CD4-positive, CD25-positive, alpha-beta regulatory T cell (primary cell): ENCODE data around the gene CARD6. TPM values are rescaled to one million over a fixed set of nuclear protein-coding genes. Genes with fewer than 3 reads are reported as not detected.

Experiments used
- ATAC-seq, 2 donors: fragments of 150-1000 bp; cut with Tn5 transposase; one replicate each; pipeline ENCODE4 v1.10.0; 2021; ENCODE audit warnings: low read depth in 2 of 2, moderate number of reproducible peaks in 2 of 2, moderate library complexity in 1 of 2
- DNase-seq, 3 donors: peaks; one replicate each; pipeline versions ENCODE4 v3.0.0 to v3.0.0-alpha.2; 2012 to 2022; ENCODE audit warnings: mixed read lengths in 1 of 3
- H3K27ac ChIP-seq: one replicate; pipeline ENCODE4 v1.7.0; 2013; ENCODE audit warnings: mild to moderate bottlenecking, low read length; ENCODE audit not compliant: insufficient read depth, poor library complexity, severe bottlenecking
- H3K27me3 ChIP-seq: one replicate; pipeline ENCODE4 v1.7.0; 2013; ENCODE audit warnings: low read length; ENCODE audit not compliant: control insufficient read depth, insufficient read depth
- H3K36me3 ChIP-seq: one replicate; pipeline ENCODE4 v1.7.0; 2013; ENCODE audit warnings: mild to moderate bottlenecking, low read length, moderate library complexity; ENCODE audit not compliant: control insufficient read depth, insufficient read depth
- H3K4me1 ChIP-seq: 2 replicates; pipeline ENCODE4 v1.7.0; 2013; ENCODE audit warnings: mild to moderate bottlenecking, low read length; ENCODE audit not compliant: insufficient read depth, control insufficient read depth, poor library complexity, severe bottlenecking
- H3K4me3 ChIP-seq: one replicate; pipeline ENCODE4 v1.7.0; 2013; ENCODE audit warnings: low read depth, mild to moderate bottlenecking, low read length, moderate library complexity
- H3K9me3 ChIP-seq, 2 experiments: 1 replicate in 1 of 2; 2 replicates in 1 of 2; pipeline ENCODE4 v1.7.0; 2013; ENCODE audit warnings: low read length in 2 of 2, mild to moderate bottlenecking in 1 of 2, moderate library complexity in 1 of 2; ENCODE audit not compliant: control insufficient read depth in 2 of 2
- H3K27ac Mint-ChIP-seq, 3 donors: one replicate each; pipeline ENCODE4 v1.8.0; 2020 to 2022; ENCODE audit warnings: mild to moderate bottlenecking in 3 of 3, mixed read lengths in 3 of 3, moderate library complexity in 2 of 3
- H3K27me3 Mint-ChIP-seq: one replicate; pipeline ENCODE4 v1.8.0; 2022; ENCODE audit warnings: mild to moderate bottlenecking, mixed read lengths
- H3K36me3 Mint-ChIP-seq: one replicate; pipeline ENCODE4 v1.8.0; 2020; ENCODE audit warnings: mixed read lengths
- H3K4me1 Mint-ChIP-seq, 4 donors: one replicate each; pipeline ENCODE4 v1.8.0; 2020 to 2022; ENCODE audit warnings: mixed read lengths in 4 of 4, mild to moderate bottlenecking in 1 of 4
- H3K4me3 Mint-ChIP-seq, 4 donors: one replicate each; pipeline ENCODE4 v1.8.0; 2020 to 2022; ENCODE audit warnings: mild to moderate bottlenecking in 4 of 4, mixed read lengths in 4 of 4, moderate library complexity in 3 of 4
- H3K9me3 Mint-ChIP-seq, 7 donors: one replicate each; pipeline ENCODE4 v1.8.0; 2020 to 2022; ENCODE audit warnings: mixed read lengths in 7 of 7, mild to moderate bottlenecking in 3 of 7, moderate library complexity in 2 of 7
- polyA plus RNA-seq, 4 donors: library from polyadenylated mRNA; unstranded; fragments of 300-500 nt; fragmentation: Illumina TruSeq; gene quantifications; one replicate each; pipeline ENCODE4 v1.2.3, GENCODE V29; 2021
- total RNA-seq: library from RNA; stranded (reverse); gene quantifications from one replicate; pipeline ENCODE4 v1.2.3, GENCODE V29; 2022

CARD6 gene
- total and polyA plus RNA-seq, 5 donors from 2014 or later = 2.8 to 5.8 (median 4.7) TPM

DNA sequence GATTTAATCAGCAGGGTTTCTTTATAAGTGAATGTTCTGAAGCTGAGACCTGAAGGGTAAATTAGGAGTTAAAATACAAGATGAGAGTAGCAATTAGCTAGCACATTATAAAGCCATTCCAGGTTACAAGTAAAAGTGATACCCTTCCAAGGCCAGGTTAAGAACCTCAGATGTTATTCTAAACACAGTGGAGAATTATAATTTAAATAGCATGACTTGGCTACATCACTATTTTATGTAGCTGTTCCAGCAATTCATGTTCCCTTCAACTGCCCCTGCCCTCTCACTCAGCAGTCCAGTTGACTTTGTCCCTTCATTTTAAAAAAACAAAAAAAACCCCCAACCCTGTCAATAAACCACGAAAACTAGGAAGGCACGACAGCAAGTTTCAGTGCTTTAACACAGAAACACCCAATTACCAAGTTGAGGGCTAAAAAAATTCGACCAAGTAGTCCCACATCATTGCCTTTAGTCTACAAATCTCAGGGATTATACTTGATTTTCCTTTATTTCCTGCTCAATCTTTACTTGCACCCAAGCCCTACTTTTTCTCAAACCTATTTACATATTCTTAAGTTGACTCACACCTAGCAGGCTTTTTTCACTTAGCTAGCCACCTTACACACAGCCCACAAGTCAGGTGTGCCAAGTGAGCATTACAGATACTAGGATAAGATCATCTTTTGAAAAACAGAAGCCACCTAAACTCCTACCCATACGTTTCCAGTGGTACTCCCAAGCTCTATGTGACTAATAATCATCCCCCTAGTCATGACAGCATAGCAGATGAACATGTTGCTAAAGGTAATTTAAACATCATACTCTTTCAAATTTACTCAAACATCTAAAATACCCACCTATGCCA is 9.6 kb upstream of the CARD6 start:
- H3K36me3 Mint-ChIP-seq = peaks cover 70% of the 10 kb centered on the region
- H3K4me1 Mint-ChIP-seq = peaks cover 35 to 66% (median 54%) of the 10 kb centered on the region in 4 donors
- Histone ChIP-seq H3K27ac (peak overlapping the region; percentile 35), H3K27me3 (no peaks in the 10 kb centered on the region), H3K9me3 (no peaks in the 10 kb centered on the region), H3K4me1 (peaks cover 30% of the 10 kb centered on the region), H3K4me3 (no peak overlapping the region), H3K36me3 (peaks cover 70% of the 10 kb centered on the region)
- H3K4me3 Mint-ChIP-seq = peak overlapping the region in 1 of 4 donors; percentile 93
- ATAC-seq (no peak), DNase-seq (peak in 1 of 3 donors; percentile 33)
- peaks cover 5% of the 10 kb centered on the region for H3K27me3 Mint-ChIP-seq
- H3K9me3 Mint-ChIP-seq = no peaks in the 10 kb centered on the region
- H3K27ac Mint-ChIP-seq = peak overlapping the region; percentile 2 to 99 (median 61)

GRCh38 chr5:40832345-40832744 is 8.8 kb upstream of the CARD6 start:
- peak overlapping the region; percentile 95 for H3K27ac ChIP-seq
- no peak for DNase-seq
- H3K27me3 ChIP-seq = no peaks in the 10 kb centered on the region
- Mint-ChIP-seq H3K4me3 (peak overlapping the region; percentile 93 to 99 (median 96)), H3K9me3 (no peaks in the 10 kb centered on the region), H3K4me1 (peaks cover 35 to 71% (median 56%) of the 10 kb centered on the region in 4 donors), H3K27ac (peak overlapping the region; percentile 57 to 99 (median 99)), H3K36me3 (peaks cover 66% of the 10 kb centered on the region), H3K27me3 (peaks cover 5% of the 10 kb centered on the region)
- peaks cover 30% of the 10 kb centered on the region for H3K4me1 ChIP-seq
- no peaks in the 10 kb centered on the region for H3K9me3 ChIP-seq
- H3K4me3 ChIP-seq = peak overlapping the region; percentile 90
- ATAC-seq = no peak
- H3K36me3 ChIP-seq = peaks cover 63% of the 10 kb centered on the region

DNA sequence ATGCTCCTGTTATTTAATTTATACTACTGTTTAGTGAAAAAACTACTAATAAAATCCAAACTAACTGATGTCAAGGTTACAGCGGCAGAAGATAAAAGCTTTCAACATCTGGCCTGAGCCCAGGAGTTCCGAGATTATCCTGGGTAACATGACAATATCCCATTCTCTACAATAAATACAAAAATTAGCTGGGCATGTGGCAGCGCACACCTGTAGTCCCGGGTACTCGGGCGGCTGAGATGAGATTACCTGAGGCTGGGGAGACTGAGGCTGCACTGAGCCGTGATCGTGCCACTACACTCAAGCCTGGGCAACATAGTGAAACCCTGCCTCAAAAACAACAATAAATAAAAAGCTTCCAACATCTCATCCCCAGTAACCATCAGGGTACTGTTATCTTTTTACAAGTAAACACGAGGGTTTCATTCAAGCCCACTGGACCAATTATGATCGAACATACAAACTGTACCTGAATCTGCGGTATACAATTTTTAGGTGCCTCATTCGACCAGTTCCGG is 7.4 kb upstream of the CARD6 start:
- ATAC-seq (no peak), DNase-seq (no peak)
- H3K27ac Mint-ChIP-seq = peak overlapping the region; percentile 96 to 99 (median 99)
- Histone ChIP-seq H3K4me3 (peak overlapping the region; percentile 90), H3K27ac (peak overlapping the region; percentile 95), H3K4me1 (peaks cover 36% of the 10 kb centered on the region), H3K36me3 (peaks cover 48% of the 10 kb centered on the region), H3K9me3 (no peaks in the 10 kb centered on the region), H3K27me3 (no peaks in the 10 kb centered on the region)
- H3K4me3 Mint-ChIP-seq = peak overlapping the region; percentile 93 to 99 (median 96)
- H3K36me3 Mint-ChIP-seq = peaks cover 52% of the 10 kb centered on the region
- H3K4me1 Mint-ChIP-seq = peaks cover 32 to 72% (median 54%) of the 10 kb centered on the region in 4 donors
- H3K27me3 Mint-ChIP-seq = peaks cover 10% of the 10 kb centered on the region
- H3K9me3 Mint-ChIP-seq = no peaks in the 10 kb centered on the region

DNA sequence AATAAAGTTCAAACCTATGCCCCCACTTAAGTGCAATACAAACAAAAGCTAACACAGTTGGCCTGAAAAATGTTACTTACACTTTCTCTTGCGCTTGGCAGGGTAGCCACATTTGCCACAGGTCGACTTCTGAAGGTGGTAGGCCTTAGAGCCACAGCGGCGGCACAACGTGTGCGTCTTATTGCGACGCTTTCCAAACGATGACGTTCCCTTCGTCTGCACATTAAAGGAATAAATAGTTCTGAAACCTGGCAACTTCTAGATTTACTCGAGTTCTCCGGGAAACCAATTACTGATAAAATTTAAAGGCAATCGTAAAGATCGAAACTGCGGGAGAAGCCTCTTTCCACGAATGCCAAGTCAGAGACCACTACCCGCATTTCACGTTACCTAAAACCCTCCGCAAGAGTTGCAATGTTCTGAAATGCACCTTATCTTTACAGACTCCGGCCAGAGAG is 6.7 kb upstream of the CARD6 start:
- peaks cover 27 to 66% (median 49%) of the 10 kb centered on the region in 4 donors for H3K4me1 Mint-ChIP-seq
- Histone ChIP-seq H3K4me3 (peak overlapping the region; percentile 90), H3K27me3 (no peaks in the 10 kb centered on the region), H3K9me3 (no peaks in the 10 kb centered on the region), H3K4me1 (peaks cover 36% of the 10 kb centered on the region), H3K36me3 (peaks cover 42% of the 10 kb centered on the region), H3K27ac (peak overlapping the region; percentile 95)
- DNase-seq (peak; percentile 45 to 80 (median 70)), ATAC-seq (peak; percentile 11 to 16)
- no peaks in the 10 kb centered on the region for H3K9me3 Mint-ChIP-seq
- H3K4me3 Mint-ChIP-seq = peak overlapping the region; percentile 93 to 99 (median 96)
- peaks cover 45% of the 10 kb centered on the region for H3K36me3 Mint-ChIP-seq
- H3K27me3 Mint-ChIP-seq = peaks cover 10% of the 10 kb centered on the region
- H3K27ac Mint-ChIP-seq = peak overlapping the region; percentile 96 to 99 (median 99)

DNA sequence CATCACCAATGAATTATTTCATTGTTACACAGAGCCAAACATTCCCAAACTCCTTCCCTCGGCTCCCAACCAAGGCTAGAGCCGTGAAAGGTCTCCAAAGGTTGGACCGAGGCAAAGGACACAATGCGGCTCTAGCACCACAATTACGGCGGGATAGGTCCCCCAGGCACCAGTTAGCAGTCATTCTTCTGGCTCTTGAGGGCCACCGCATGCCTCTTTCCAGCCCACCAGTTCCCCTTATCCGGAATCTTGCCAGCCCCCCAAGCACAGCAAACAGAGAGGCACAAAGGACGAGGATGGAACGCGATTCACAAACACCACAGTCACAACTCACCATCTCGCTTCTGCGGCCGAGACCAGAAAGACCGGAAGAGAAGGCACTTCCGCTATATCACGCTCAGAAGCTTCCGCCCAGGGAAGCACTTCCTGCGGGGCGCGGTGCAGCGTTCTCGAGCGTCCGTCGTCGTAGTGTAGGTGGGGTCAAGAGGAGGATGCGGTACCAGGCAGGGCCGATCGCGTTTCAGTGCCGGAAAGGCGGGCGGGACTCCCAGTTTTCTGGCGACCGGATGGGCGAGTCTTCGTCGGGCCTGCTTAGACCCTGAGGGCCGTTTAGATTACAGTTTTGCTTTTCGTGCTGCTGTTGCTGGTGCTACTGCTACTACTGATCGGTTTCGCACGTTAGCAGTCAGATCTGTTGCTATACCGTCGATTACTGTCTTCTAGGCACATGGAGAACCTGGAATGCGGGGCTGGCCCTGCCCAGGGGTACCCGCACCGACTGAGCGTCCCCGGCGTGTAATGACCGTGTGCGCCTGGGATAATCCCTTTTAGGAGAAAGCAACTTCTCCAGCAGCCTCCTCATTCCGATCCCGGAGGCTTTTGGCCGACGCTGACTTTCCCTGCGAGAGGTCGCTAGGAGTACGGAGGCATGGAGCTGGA is 6.0 kb upstream of the CARD6 start, which contains the start of gene RPL37:
Gene RPL37, minus strand, starts transcription at position 374 of the 939 bp plus-strand sequence. Its CDS starts 37 bp downstream, at position 337.
- peak within 1 kb of the TSS; percentile 93 to 99 (median 96) for H3K4me3 Mint-ChIP-seq
- no peaks in the 10 kb centered on the region for H3K9me3 Mint-ChIP-seq
- no peaks in the 10 kb centered on the region for H3K9me3 ChIP-seq
- ATAC-seq (peak; percentile 98 to 99), DNase-seq (peak; percentile 86 to 98 (median 90))
- peak within 1 kb of the TSS; percentile 90 for H3K4me3 ChIP-seq
- H3K27ac Mint-ChIP-seq = peak within 1 kb of the TSS; percentile 96 to 99 (median 99)
- H3K27me3 Mint-ChIP-seq = peaks cover 13% of the 10 kb centered on the region
- no peaks in the 10 kb centered on the region for H3K27me3 ChIP-seq
- peaks cover 35% of the 10 kb centered on the region for H3K36me3 ChIP-seq
- H3K4me1 ChIP-seq = peaks cover 36% of the 10 kb centered on the region
- H3K4me1 Mint-ChIP-seq = peaks cover 29 to 65% (median 47%) of the 10 kb centered on the region in 4 donors
- peak within 1 kb of the TSS; percentile 95 for H3K27ac ChIP-seq
- peaks cover 39% of the 10 kb centered on the region for H3K36me3 Mint-ChIP-seq

DNA sequence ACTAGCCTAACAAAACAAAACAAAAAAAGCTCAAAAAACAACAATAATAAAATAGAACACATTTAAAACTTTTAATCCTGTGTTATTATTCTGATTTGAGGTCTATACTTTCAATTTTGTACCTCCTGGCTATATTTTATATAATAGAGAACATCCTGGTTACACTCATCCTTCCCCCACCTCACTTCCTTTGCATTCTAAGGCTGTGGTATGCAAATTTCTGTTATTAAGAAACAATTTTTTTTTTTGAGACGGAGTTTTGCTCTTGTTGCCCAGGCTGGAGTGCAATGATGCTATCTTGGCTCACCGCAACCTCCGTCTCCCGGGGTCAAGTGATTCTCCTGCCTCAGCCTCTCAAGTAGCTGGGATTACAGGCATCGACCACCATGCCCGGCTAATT is 3.1 kb upstream of the CARD6 start:
- H3K4me1 ChIP-seq = peaks cover 35% of the 10 kb centered on the region
- Mint-ChIP-seq H3K27ac (peak overlapping the region in 2 of 3 donors; percentile 44 to 84), H3K4me3 (peak overlapping the region; percentile 11 to 84 (median 67)), H3K4me1 (peaks cover 26 to 60% (median 45%) of the 10 kb centered on the region in 4 donors), H3K36me3 (peaks cover 16% of the 10 kb centered on the region), H3K9me3 (no peaks in the 10 kb centered on the region), H3K27me3 (peaks cover 30% of the 10 kb centered on the region)
- DNase-seq (peak in 2 of 3 donors; percentile 57 to 65), ATAC-seq (no peak)
- H3K4me3 ChIP-seq = peak overlapping the region; percentile 29
- no peaks in the 10 kb centered on the region for H3K27me3 ChIP-seq
- peak overlapping the region; percentile 41 for H3K27ac ChIP-seq
- peaks cover 5% of the 10 kb centered on the region for H3K36me3 ChIP-seq
- H3K9me3 ChIP-seq = no peaks in the 10 kb centered on the region

DNA sequence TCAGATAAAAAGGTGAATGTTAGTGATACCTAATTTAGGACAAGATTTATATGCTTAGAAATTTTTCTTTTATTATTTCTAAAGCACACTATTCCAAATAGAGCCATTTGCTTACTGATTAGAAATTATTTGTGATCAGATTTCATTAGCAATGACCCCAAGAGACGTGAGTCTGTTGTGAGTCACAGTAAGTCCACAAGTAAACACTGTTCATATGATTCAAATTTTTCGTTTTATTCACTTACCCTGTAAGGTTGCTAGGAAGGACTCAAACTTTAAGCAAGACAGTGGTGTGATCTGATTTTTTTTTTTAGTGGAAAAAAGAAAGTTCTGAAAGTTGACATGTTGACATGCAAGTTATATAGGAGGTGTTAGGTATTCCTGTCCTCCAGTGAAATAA is 1.2 kb downstream of the CARD6 start:
- H3K27me3 Mint-ChIP-seq = peaks cover 44% of the 10 kb centered on the region
- Histone ChIP-seq H3K27me3 (peaks cover 3% of the 10 kb centered on the region), H3K27ac (no peak overlapping the region), H3K9me3 (no peaks in the 10 kb centered on the region), H3K4me3 (peak overlapping the region; percentile 93), H3K4me1 (peaks cover 20% of the 10 kb centered on the region), H3K36me3 (no peaks in the 10 kb centered on the region)
- H3K4me1 Mint-ChIP-seq = peaks cover 19 to 50% (median 27%) of the 10 kb centered on the region in 4 donors
- no peaks in the 10 kb centered on the region for H3K36me3 Mint-ChIP-seq
- peak overlapping the region in 3 of 4 donors; percentile 89 to 97 (median 90) for H3K4me3 Mint-ChIP-seq
- DNase-seq (no peak), ATAC-seq (no peak)
- no peaks in the 10 kb centered on the region for H3K9me3 Mint-ChIP-seq
- H3K27ac Mint-ChIP-seq = no peak overlapping the region
